HG03066 (cell line): ENCODE results near the gene RPL29.
A peak's percentile ranks its signal among the peaks of the same experiment; 100 is the strongest.

Experiments used
- ATAC-seq: cut with Tn5 transposase; IDR thresholded peaks from one replicate; pipeline ENCODE4 v1.9.1; 2021; ENCODE audit warnings: low read depth; ENCODE audit not compliant: unreplicated experiment

RPL29 gene

DNA sequence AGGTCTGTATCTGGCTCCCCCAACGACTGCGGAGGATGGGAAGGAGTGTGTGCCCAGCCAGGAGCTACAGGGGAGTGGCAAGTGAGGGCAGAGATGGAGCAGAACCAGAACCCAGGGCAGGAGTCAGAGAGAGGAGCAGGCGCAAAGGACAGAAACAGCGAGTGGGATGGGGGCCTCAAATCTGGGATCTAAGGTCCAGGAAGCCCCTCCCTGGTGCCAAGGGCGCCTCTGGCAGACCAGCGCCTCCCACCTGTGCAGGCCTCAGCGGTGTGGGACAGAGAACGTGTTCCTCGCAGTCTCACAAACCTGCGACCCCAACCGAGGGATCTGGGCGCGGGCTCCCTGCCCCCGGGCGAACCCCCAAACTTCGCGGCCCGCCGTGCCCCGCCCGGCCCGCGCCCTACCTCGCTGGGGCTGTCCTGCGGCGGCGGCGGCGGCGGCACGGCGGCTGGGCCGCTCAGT is 28.7 kb downstream of the RPL29 start:
- ATAC-seq, result peak; percentile 20

- ATAC-seq, result no peak
These were observed 29.2 kb downstream of the RPL29 start for GRCh38 chr3:51966486-51966885.

DNA sequence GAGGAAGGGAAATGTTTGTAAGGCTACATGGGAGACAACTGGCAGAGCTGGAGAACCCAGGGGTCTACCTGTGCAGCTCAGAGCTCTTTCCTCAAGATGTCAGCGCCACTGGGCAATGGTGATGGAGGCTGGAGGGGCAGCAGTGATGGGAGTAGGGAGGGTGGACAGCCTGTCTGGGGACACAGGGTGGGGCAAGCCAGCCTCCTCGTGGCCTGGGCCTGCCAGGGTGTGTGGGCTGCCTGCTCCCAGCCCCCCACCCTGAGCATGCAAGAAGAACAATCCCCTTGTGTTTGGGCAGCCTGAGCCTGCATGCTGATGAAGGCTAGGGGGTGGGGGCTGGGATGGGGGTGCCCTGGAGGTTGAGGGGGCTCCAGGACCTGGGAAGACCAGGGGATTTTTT is 29.7 kb downstream of the RPL29 start:
- ATAC-seq, result no peak

DNA sequence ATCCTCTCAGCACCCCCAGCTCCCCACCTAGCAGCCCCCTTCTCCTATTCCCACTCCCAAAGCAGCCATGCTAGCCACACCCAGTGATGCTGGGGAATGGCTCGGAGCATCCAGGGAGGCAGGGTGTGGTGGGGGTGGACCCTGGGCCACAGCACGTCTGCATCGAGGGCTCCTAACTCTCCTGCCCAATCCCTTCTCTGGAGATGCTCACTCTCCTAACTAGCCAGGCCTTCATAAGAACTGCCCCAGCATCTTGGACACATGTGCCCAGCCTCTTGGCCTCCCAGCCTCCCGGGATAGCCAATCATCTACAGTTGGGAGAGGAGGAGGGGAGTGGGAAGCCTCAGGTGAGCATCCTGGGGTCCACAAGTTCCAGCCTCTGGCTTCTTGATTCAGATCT is 31.2 kb downstream of the RPL29 start:
- no peak for ATAC-seq

- no peak for ATAC-seq
These were observed 31.7 kb downstream of the RPL29 start for GRCh38 chr3:51963951-51964451.

DNA sequence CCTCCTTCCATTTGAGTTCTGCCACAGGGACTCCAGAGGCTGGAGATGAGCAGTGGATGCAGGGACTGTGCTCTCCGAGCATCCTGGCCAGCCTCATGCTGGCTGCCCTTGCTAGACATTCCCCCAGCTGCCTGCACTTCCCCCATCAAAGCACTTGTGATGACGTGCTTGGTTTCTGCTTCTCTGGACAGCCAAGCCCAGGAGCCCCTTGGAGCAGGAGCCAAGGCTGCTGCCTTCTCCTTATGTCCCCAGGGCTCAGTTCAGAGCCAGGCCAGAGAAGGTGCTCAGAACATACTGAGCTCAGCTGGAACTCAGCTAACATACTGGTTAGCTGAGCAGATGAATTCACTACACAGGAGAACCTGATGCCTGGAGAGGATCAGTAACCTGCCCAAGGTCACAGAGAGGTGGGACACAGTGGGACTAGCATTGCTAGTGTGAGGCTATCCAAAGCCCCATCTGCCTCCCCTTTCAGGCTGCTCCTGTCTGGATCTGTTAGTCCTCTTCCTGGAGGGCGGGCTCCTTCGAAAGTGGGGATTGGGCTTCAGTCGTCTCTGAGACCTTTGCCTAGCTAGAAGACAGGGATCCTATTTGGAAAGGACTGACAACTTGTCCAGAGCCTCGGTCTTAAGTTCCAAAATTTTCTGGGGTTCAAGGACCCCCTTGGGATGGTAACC is 32.7 kb downstream of the RPL29 start:
- no peak for ATAC-seq

DNA sequence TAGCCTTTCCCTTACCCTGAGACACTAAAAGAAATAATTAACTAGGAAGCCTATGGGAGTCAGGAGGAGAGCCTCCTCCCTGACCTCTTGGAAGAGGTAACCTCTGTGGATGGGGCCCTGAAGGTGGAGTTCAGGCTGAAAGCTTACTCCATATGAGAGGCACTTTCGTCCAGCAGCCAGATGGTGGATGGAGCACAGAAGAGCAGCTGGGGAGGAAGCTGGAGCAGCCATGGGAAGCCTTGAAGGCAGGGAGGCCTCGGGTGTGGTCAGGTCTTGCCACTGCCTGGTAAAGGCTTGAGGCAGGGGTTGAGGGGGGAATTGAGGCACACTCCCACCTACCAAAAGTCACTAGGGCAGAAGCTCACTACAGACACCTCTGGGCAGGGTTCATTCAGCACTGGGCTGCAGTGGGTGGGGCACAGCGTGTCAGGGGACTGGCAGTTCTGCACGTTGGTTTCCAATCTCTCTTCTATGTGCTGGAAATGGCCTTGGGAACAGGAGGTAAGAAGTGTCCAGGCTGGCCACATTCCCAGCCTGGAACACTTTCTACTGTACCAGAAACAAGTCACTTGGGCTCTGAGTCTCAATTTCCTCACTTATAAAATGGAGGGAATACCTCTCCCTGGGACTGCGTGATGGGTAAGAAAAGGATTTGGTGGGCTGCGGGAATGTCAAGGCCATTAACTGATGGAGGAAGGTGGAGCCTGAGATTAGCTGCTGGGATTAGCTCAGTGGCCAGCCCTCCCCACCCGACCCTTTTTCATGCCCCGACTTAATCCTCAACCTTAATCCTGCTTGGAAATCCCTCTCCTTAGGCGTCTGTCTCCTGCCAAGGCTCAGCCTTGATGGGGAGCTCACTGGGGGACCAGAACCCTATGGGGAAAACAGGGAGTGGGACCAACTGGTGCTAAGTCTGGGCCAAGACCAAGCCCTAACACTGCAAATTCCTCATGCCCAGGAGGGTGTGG is 33.8 kb downstream of the RPL29 start:
- no peak for ATAC-seq

- ATAC-seq, result no peak
These were observed 34.7 kb downstream of the RPL29 start for GRCh38 chr3:51961011-51961410.

DNA sequence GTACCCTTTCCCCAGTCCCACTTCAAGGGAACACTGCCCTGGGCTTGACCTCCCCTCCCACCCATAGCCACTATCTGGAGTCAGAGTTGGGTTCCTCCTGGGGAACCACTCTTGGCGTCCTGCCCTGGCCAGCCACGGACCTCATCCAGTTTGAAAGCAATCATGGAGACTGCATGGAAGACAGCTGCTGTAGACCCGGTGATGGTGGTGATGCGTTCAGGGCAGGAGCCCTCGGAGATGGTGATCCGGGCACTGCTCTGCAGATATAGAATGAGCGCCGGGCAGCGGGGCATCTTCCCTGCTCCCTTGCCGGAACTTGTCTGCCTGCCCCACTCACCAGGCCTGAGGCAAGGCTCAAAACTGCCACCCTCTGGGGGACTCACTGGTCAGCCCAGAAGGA is 35.3 kb downstream of the RPL29 start:
- ATAC-seq, result no peak

GRCh38 chr3:51959651-51960050 is 36.0 kb downstream of the RPL29 start:
- no peak for ATAC-seq

- ATAC-seq, result no peak
These were observed 36.8 kb downstream of the RPL29 start for GRCh38 chr3:51958603-51959521.

GRCh38 chr3:51957520-51958205 is 38.0 kb downstream of the RPL29 start:
- no peak for ATAC-seq

GRCh38 chr3:51955893-51956770 is 39.6 kb downstream of the RPL29 start:
- ATAC-seq, result no peak

DNA sequence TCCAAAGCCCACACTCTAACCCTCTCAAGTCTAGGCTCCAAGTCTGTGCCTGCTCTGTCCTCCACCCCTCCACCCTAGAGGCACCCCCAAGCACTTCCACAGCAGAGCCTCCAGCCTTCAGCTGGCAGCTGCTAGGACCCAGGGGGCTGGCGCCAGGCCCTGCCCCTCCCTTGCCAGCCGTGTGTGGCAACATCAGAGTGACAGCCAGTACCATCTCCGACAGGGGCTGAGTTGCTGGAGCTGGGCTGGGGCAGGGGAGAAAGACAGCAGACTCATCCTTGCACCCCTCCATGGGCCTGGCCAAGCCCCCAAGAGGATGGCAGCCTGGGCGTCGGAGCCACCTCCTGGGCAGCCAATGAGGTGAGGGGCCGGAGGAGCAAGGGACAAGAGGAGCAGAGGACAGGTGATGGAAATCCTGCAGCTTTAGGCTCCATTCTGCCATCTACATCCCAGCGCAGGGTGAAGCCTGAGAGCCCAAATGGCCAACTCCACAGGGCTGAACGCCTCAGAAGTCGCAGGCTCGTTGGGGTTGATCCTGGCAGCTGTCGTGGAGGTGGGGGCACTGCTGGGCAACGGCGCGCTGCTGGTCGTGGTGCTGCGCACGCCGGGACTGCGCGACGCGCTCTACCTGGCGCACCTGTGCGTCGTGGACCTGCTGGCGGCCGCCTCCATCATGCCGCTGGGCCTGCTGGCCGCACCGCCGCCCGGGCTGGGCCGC is 40.4 kb downstream of the RPL29 start, which contains the start of gene GPR62:
GPR62 (plus strand) TSS at position 207 of the 718 bp plus-strand sequence; CDS start at position 479, 272 bp downstream.
- no peak for ATAC-seq

- no peak for ATAC-seq
These were observed 41.0 kb downstream of the RPL29 start for GRCh38 chr3:51954713-51955112.

DNA sequence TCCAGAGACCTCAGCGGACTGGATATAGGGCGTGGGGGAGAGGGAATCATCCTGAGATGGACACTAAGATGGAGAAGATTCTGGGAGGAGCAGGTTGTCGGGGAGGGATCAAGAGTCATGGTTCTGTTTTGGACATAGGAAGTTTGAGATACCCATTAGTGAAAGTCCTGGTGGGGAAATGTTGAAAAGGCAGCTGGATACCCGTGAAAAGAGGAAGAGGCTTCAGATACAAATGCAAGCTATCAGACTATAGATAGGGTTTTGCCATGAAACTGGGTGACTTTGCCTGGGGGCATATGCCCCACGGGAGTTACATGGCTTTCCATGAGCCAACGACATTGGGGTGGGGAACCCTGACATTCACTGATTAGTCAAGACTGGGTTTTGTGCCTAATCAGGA is 41.6 kb downstream of the RPL29 start:
- ATAC-seq, result no peak

- ATAC-seq, result no peak
These were observed 42.2 kb downstream of the RPL29 start for GRCh38 chr3:51953445-51953844.

DNA sequence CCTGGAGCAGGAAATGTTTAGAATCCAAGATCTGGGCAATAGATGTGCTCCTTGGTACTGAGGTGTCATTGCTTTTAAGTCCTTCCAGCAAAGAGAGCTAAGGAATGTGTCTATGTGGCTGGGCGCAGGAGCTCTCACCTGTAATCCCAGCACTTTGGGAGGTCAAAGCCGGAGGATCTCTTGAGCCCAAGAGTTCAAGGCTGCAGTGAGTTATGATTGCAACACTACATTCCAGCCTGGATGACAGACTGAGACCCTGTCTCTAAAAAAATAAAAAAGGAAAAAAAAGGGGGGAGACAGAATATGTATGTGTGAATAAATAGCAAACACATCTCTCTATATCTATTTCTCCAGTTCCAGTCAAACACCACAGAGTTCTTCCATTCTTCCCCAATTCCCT is 44.8 kb downstream of the RPL29 start:
- no peak for ATAC-seq
